Neuronal stem cell (in vitro differentiated cells): ENCODE measurements around the gene AXIN1.
A peak's percentile ranks its signal among the peaks of the same experiment; 100 is the strongest.

Source experiments
- DNase-seq: peaks from one replicate; pipeline ENCODE4 v3.0.0-alpha.2; 2013; ENCODE audit warnings: low spot score
- H2AFZ ChIP-seq: one replicate; pipeline ENCODE4 v1.6.1; 2013; ENCODE audit warnings: mild to moderate bottlenecking, low read length, inconsistent platforms
- H2AK5ac ChIP-seq: 2 replicates; pipeline ENCODE4 v1.6.1; 2013; ENCODE audit warnings: low read depth, mild to moderate bottlenecking, inconsistent platforms, low read length, moderate library complexity, mixed read lengths
- H2BK120ac ChIP-seq: 2 replicates; pipeline ENCODE4 v1.6.1; 2013; ENCODE audit warnings: low read depth, mild to moderate bottlenecking, inconsistent platforms, low read length, moderate library complexity, mixed read lengths
- H2BK12ac ChIP-seq: one replicate; pipeline ENCODE4 v1.6.1; 2013; ENCODE audit warnings: low read length, inconsistent platforms
- H2BK15ac ChIP-seq: 2 replicates; pipeline ENCODE4 v1.6.1; 2013; ENCODE audit warnings: mild to moderate bottlenecking, low read length, inconsistent platforms, mixed read lengths
- H2BK5ac ChIP-seq: one replicate; pipeline ENCODE4 v1.6.1; 2013; ENCODE audit warnings: inconsistent platforms, mild to moderate bottlenecking, low read length, moderate library complexity
- H3K14ac ChIP-seq: one replicate; pipeline ENCODE4 v1.6.1; 2013; ENCODE audit warnings: low read length, inconsistent platforms
- H3K18ac ChIP-seq: 2 replicates; pipeline ENCODE4 v1.6.1; 2013; ENCODE audit warnings: low read length, inconsistent platforms
- H3K23ac ChIP-seq: 2 replicates; pipeline ENCODE4 v1.6.1; 2013; ENCODE audit warnings: low read depth, mild to moderate bottlenecking, mixed read lengths, low read length, inconsistent platforms; ENCODE audit not compliant: poor library complexity
- H3K27ac ChIP-seq: replicated peaks from 3 replicates; pipeline ENCODE4 v1.5.1; 2013; ENCODE audit warnings: low read length, inconsistent platforms
- H3K27me3 ChIP-seq, 3 experiments: 2 replicates each; pipeline ENCODE4 v1.6.1; 2013; ENCODE audit warnings: low read length in 3 of 3, mild to moderate bottlenecking in 2 of 3, inconsistent platforms in 1 of 3, low read depth in 1 of 3, mixed read lengths in 1 of 3, moderate library complexity in 1 of 3; ENCODE audit not compliant: control insufficient read depth in 3 of 3, insufficient read depth in 3 of 3
- H3K36me3 ChIP-seq, 2 donors: replicated peaks in 1 of 2; 2 replicates each; pipeline ENCODE4 v1.6.1; 2013; ENCODE audit warnings: low read length in 2 of 2; ENCODE audit not compliant: control insufficient read depth in 2 of 2, insufficient read depth in 2 of 2
- H3K4ac ChIP-seq: 2 replicates; pipeline ENCODE4 v1.6.1; 2013; ENCODE audit warnings: inconsistent platforms, mild to moderate bottlenecking, low read length, moderate library complexity
- H3K4me1 ChIP-seq, 2 donors: 1 replicate in 1 of 2; 2 replicates in 1 of 2; pipeline ENCODE4 v1.6.1; 2013; ENCODE audit warnings: low read length in 2 of 2, low read depth in 1 of 2; ENCODE audit not compliant: control insufficient read depth in 2 of 2, insufficient read depth in 1 of 2
- H3K4me2 ChIP-seq: one replicate; pipeline ENCODE4 v1.6.1; 2013; ENCODE audit warnings: mild to moderate bottlenecking, low read length, inconsistent platforms; ENCODE audit not compliant: insufficient read depth, poor library complexity, severe bottlenecking
- H3K4me3 ChIP-seq, 2 donors: 2 replicates each; pipeline ENCODE4 v1.5.1; 2013; ENCODE audit warnings: low read length in 2 of 2, mild to moderate bottlenecking in 2 of 2, inconsistent platforms in 1 of 2, moderate library complexity in 1 of 2
- H3K79me1 ChIP-seq: one replicate; pipeline ENCODE4 v1.6.1; 2013; ENCODE audit warnings: low read depth, mild to moderate bottlenecking, inconsistent platforms, low read length, moderate library complexity
- H3K9ac ChIP-seq: one replicate; pipeline ENCODE4 v1.6.1; 2013; ENCODE audit warnings: mild to moderate bottlenecking, low read depth, low read length, inconsistent platforms; ENCODE audit not compliant: poor library complexity
- H3K9me3 ChIP-seq, 2 donors: replicated peaks in 1 of 2; 2 replicates each; pipeline versions ENCODE3 to v1.6.1; 2013; ENCODE audit warnings: low read length in 2 of 2, mild to moderate bottlenecking in 2 of 2, inconsistent platforms in 1 of 2, low read depth in 1 of 2, mixed read lengths in 1 of 2, moderate library complexity in 1 of 2; ENCODE audit not compliant: control insufficient read depth in 2 of 2, insufficient read depth in 1 of 2
- H4K8ac ChIP-seq: one replicate; pipeline ENCODE4 v1.6.1; 2013; ENCODE audit warnings: low read depth, mild to moderate bottlenecking, inconsistent platforms, low read length, moderate library complexity
- H4K91ac ChIP-seq: one replicate; pipeline ENCODE4 v1.6.1; 2013; ENCODE audit warnings: low read length, low read depth, mild to moderate bottlenecking, inconsistent platforms; ENCODE audit not compliant: poor library complexity
- WGBS, 2 donors: extraction: QIAGEN DNeasy Blood & Tissue Kit; methylation state at CpG; one replicate each; pipeline ENCODE4 v1.1.7; 2013; ENCODE audit warnings: missing lambda C conversion rate in 2 of 2, mixed read lengths in 1 of 2; ENCODE audit not compliant: insufficient read length in 2 of 2, insufficient replicate concordance in 1 of 2; ENCODE audit errors: extremely low coverage in 2 of 2; 5-methylcytosine and 5-hydroxymethylcytosine counted together

AXIN1 gene

DNA sequence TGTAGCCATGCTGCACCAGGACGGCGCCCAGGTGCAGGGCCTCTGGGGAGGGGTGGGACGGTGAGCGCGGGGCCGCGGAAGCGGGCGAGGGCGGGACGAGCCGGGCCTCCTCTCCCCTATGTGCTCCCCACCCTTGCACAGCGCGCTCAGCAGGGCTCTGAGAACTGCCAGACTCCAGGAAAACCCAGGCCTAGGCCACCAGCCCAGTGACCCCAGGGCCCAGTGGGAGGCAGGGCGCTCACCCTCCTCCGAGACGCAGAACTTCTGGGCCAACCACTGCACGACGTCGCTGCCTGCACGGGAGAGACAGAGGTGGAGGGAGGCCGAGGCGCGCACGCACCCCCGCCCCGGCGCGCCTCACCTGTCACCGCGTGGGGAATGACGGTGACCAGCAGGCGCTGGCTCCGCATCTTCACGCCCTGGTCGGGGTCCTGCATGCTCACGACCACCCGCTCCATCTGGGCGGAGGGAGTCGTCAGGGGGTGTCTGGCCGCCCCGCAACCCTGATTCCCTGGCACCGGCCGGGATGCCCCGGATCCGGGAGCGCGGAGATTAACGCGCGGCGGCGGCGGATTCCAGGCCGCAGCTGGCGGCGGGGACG, 77.4 kb downstream of the AXIN1 start:
- Histone ChIP-seq H3K4me3 (peak overlapping the region; percentile 35 to 82), H3K9ac (peak overlapping the region; percentile 90)

DNA sequence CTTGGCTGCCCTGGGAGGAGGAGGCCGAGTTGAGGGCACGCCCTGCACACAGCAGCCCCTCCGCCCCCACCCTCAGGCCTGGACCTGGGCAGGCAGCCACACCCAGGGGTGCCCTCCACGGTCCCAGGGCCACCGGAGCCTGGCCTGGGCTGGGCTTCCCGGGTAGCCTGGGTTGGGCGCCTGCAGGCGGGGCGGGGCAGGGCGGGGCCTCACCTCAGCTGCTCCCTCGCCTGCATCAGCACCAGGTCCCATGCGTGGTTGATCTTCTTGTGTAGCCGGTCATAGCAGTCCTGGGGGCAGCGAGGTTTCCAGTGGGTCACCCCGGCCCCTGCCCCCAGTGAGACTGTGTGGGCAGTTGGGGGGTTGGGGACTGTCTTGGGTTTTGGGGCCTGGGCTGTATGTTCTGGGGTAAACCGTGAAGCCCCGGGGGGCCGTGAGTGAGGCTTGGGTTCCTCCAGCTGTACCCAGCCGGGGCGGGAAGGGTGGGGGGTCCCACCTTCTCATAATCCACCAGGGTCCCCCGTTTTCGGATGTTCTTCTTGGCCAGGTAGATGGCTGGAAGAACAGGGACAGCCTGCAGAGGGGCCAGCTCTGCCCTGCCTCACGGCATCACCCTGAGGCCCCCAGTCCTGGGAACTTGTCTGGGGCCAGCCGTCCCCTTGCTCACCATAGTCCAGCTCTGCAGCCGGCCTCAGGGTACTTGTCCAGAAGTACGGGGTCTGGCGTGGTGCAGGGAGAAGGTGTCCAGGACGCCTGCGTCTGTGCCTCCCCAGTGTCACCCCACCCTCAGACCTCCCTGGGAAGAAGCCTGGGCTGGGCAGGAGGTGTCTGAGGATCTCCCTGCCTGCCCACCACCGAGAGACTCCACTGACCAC, 78.7 kb downstream of the AXIN1 start:
- Histone ChIP-seq H2AK5ac (peak overlapping the region; percentile 99), H3K4me1 (peaks cover 5 to 6% of the 10 kb centered on the region in 2 donors), H3K9ac (no peak overlapping the region), H3K27ac (no peak overlapping the region), H2BK120ac (no peak overlapping the region), H3K18ac (no peak overlapping the region), H3K4ac (no peak overlapping the region), H4K91ac (no peak overlapping the region), H3K14ac (no peak overlapping the region), H3K27me3 (peaks cover 3 to 47% (median 30%) of the 10 kb centered on the region in 3 experiments), H4K8ac (no peak overlapping the region), H3K23ac (peak overlapping the region; percentile 73), H3K9me3 (no peaks in the 10 kb centered on the region), H3K79me1 (no peaks in the 10 kb centered on the region), H3K4me2 (no peak overlapping the region), H2BK15ac (peak overlapping the region; percentile 67), H3K36me3 (no peaks in the 10 kb centered on the region), H2AFZ (no peak overlapping the region), H2BK5ac (no peak overlapping the region), H2BK12ac (no peak overlapping the region), H3K4me3 (no peak overlapping the region)
- no peak for DNase-seq
- WGBS, 2 donors, result no CpG with 5 or more reads among the region's 30 CpGs

More for the DNA sequence above, 77.4 kb downstream of the AXIN1 start:
- Histone ChIP-seq H2BK5ac (peak overlapping the region; percentile 75), H3K4me1 (peaks cover 5 to 6% of the 10 kb centered on the region in 2 donors), H3K79me1 (no peaks in the 10 kb centered on the region), H3K27me3 (peaks cover 5 to 61% (median 43%) of the 10 kb centered on the region in 3 experiments), H3K14ac (no peak overlapping the region), H3K36me3 (no peaks in the 10 kb centered on the region), H3K18ac (peak overlapping the region; percentile 38), H4K8ac (no peak overlapping the region), H3K27ac (no peak overlapping the region), H3K4me2 (peak overlapping the region; percentile 94), H2BK15ac (no peak overlapping the region), H4K91ac (no peak overlapping the region), H2BK12ac (no peak overlapping the region), H3K23ac (peak overlapping the region; percentile 34), H2BK120ac (no peak overlapping the region), H3K4ac (no peak overlapping the region), H3K9me3 (no peaks in the 10 kb centered on the region), H2AK5ac (peak overlapping the region; percentile 84), H2AFZ (peak overlapping the region; percentile 89)
- DNase-seq, result no peak
- WGBS, 2 donors, result no CpG with 5 or more reads among the region's 58 CpGs

DNA sequence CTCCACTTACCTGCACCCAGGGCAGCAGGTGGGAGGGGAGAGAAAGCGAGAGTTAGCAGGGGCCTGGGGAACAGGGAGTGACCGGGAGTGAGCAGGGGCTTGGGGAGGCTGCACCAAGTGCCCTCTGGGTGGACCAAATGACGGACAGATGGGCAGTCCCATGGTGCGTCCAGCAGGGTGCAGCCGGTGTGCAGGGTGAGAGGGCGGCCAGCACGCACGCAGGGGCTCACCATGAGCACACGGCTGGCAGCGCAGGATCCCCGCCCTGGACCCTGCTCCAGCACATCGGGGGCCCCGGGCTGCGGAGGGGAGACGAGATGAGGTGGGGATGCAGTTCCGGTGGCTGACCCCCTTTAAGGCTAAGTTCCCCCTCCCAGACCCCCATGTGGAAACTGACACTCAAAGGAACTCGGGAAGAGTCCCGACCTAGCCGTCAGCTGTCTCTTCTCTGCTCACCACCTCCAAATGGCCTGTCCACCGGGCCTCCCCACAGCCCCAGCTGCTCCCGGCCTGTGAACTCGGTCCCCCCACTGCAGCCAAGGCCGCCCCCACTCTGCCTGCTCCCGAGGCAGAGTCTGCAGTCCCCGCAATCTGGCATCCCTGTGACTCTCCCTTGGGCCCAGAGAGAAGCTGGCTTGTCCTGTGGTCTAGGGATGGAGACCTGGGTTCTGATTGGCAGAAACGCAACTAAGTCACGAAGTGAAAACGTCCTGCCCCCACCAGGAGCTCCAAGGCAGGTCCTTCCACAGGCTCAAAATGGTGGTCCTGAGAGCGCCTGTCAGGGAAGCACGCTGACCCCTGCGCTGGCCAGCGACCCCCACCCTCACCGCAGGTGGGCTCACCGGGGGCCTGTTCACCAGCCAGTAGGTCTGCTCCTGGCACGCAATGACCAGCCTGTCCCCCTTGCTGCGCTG, 79.6 kb downstream of the AXIN1 start:
- H3K27me3 ChIP-seq, result peaks cover 3 to 41% (median 24%) of the 10 kb centered on the region in 3 experiments
- H3K9ac ChIP-seq, result no peak overlapping the region
- no peak overlapping the region for H2AFZ ChIP-seq
- H2BK120ac ChIP-seq, result no peak overlapping the region
- peaks cover 2% of the 10 kb centered on the region for H3K79me1 ChIP-seq
- H2BK12ac ChIP-seq, result peak overlapping the region; percentile 84
- H3K4me1 ChIP-seq, result peaks cover 6 to 7% of the 10 kb centered on the region in 2 donors
- peak overlapping the region; percentile 37 for H3K4ac ChIP-seq
- H2BK15ac ChIP-seq, result peak overlapping the region; percentile 67
- no CpG with 5 or more reads among the region's 36 CpGs for WGBS, 2 donors
- H3K9me3 ChIP-seq, result no peaks in the 10 kb centered on the region
- H3K27ac ChIP-seq, result no peak overlapping the region
- peak overlapping the region; percentile 99 for H2AK5ac ChIP-seq
- no peak overlapping the region for H3K4me3 ChIP-seq
- H4K8ac ChIP-seq, result no peak overlapping the region
- no peak for DNase-seq
- H3K23ac ChIP-seq, result peak overlapping the region; percentile 73
- H3K36me3 ChIP-seq, result no peaks in the 10 kb centered on the region
- no peak overlapping the region for H4K91ac ChIP-seq
- no peak overlapping the region for H3K14ac ChIP-seq
- H3K4me2 ChIP-seq, result no peak overlapping the region
- no peak overlapping the region for H2BK5ac ChIP-seq
- H3K18ac ChIP-seq, result peak overlapping the region; percentile 76
